T-helper 9 cell (primary cell): Measurements from ENCODE around the gene ACIN1.

Experiments used
- DNase-seq: peaks from one replicate; pipeline ENCODE4 v3.0.0-alpha.2; 2020

ACIN1 gene

DNA sequence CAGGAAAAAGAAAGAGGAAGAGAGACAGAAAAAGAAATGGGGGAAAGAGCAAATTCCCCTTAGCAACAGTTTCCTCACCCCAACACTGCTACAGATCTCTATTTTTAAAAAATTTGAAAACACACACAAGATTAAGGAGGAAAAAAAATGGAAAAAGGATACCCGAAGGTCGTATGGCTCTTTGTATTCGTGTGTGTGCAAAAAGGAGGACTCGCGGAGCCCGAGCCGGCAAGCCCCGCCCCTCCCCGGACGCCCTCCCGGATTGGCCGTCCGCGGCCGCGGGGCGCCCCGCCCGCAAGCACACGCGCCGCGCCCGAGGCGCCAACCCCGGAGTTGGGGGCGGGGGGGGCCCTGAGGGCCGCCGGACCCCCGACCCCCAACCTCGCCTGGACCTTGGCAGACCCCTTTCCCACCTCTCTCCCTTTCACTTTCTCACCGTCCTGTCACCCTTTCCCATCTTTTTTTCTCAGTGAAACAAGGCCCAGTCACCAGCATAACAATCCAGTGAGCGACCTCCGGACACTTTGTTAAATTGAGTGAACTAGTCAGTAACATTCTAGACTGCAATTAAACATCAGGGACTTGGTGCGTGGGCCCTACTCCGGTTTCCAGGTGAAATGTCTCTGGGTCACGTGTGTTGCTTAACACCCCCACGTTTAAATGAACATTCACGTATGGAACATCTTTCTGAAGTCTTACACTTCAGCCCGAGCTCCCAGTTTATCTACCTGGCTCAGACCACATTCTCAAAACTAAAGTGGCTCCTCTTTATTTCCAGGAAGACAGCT is 84.8 kb downstream of the ACIN1 start, which contains the start of gene C14orf93:
Gene C14orf93 (minus strand): TSS at position 205 of the 788 bp plus-strand sequence. CDS start 11,120 bp downstream, outside the sequence.
- peak; percentile 72 for DNase-seq

DNA sequence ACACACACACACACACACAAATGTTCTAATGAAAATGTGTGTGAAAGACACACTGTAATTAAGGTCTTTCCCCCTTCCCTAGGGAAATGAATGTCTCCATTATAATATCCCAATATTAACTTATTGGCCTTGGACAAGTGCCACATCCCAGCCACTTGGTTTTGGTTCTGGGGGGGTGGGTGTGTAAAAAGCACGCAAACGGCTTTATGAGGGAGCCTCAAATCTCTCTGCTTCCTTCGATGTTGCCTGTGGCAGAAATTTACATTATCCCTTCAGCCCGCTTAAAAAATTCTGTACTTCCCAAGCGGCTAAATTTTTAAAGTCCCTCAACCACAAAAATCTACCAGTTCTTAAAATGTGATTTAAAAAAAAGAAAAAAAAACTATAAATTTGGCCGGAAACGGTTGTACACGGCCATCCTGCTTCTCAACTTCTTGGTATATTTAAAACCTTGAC is 85.4 kb downstream of the ACIN1 start:
- DNase-seq, result no peak

DNA sequence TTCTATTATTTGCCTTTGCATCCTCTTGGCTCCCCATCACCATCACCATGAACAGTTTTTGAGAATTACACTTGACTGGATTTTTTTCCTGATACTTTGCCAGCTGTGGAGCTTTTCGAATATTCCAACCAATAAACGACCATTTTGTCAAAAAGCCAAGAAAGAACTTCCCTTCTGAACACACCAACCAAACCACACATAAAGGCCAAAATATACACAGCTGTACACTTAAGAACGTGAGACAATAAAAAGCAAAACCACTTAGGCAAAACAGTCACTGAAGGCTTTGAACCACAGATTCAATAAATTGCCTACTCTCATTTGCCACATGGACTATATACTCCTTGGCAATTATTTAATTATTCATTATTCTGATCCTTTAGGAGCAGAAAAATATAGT is 86.1 kb downstream of the ACIN1 start:
- no peak for DNase-seq
